Pulmonary artery endothelial cell (primary cell): ENCODE results near the gene SEMA6A. TPM values are rescaled to one million over a fixed set of nuclear protein-coding genes. Genes with fewer than 3 reads are reported as not detected.

Experiments
- DNase-seq: peaks from one replicate; pipeline ENCODE4 v3.0.0-alpha.2; 2011; ENCODE audit warnings: low read depth, low spot score
- total RNA-seq: library from RNA; depleted of rRNA; stranded (reverse); fragments of >200 nt; gene quantifications from 2 replicates; pipeline ENCODE4 v1.2.3, GENCODE V29; 2014

The SEMA6A gene
- total RNA-seq, 1 donor from 2014 or later, result 0.92 TPM

DNA sequence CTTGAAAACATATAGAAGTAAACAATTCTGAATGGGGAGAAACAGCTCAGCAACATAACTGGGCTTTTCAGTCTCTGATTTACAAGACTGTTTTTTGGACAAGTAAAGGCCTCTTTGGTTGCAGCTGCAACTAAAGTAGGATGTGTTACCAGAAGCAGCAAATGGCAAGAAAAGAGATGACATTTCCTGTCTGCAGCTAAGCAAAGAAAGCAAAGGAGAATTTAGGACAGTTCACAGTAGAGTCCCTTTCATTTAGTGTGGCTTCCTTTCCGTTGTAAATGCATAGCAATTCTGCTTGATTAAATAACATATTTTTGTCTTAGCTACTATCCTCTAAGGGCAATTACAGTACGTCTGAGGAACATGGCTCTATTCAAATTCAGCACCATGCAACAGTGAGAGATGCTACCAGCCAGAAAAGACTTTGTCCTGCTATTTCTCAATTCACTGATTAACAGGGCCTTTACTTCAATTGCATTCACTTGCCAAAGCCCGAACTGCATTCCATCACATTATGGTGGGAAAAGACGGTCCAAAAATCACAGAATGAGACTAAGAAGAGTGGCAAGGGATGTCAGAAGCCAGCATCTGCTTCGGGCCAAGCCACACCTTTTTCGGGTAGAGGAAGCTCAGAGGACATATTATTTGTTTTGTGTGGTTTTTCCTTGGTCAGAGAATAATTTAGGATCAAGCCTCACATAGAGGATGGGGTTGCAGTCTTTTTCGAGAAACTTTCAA is 107.7 kb downstream of the SEMA6A start:
- no peak for DNase-seq

DNA sequence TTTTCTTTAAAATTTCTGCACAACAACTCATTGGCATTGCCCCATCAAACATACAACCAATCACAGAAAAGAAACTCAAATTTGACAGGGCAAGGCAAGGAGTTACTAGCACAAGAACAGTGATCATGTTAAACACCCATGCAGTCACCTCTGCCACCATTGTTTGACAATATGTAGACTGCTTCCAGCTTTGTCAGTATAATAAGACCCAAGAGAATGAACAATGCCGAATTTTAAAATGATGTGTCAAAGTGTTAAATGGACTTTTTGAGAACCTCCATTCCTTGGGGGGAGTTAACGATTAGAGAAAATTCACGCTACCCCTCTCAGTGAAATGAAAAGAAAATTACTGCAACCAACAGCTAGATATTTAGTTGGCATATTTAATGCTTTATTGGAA is 109.2 kb downstream of the SEMA6A start:
- DNase-seq, result no peak

DNA sequence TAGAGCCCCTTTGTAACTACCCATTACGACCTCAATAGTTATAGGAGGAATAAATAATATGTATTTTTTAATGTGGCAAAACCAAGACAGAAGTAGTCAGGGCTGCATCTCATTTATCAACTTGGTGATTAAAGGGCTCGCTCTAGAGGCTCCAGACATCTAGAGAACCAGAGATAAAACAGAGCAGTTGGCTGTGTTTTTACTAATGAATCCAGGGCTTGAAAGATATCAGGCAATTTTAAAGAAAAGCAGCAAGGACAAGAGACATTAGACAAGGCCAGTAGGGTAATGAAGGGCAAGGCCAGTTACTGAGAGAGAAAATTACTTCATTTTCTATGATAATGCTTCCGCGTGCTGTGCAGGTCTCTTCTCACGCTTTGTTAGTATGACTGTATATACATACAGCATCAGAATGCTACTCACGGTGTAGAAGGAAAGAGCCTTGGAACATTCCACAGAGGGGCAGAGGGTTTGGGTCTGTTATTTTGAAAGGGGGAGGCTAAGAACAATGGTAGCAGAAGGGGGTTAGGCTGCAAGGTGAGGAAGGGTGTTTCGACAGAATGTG is 110.4 kb downstream of the SEMA6A start:
- no peak for DNase-seq

DNA sequence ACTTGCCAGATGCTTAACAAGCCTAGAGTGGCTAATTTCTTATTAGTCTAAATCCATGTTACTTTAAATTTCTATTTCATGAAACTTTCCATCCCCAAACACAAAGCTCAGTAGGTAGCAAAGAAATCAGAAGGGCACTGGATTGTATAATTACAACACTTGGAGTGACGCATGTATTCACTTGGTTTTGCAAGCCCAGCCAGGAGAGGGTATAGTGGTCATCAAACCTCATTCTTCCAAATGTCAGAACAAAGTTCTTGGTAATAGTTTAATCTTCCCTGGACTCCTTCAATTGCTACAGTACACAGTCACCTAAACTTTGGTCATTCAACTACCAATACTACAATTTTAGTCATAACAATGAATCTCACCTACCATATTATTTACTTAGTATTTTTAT is 112.1 kb downstream of the SEMA6A start:
- DNase-seq, result no peak

DNA sequence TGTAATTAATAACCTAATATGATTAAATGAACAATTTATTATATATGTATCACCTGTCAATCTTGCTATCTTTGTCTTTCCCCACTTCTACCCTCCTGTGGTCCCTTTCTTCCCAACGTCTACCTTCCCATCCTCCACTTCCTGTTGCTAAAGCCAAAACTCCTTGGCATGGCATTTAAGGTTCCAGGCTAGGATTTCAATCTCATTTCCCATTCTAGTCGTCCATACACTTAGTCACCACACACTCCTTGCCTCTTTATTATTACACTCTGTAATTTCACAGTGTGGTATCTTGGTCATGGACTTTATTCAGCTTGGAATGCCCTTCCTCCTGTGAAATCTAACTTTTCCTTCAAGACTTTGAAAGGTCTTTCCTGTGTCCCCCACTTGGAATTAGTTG is 115.3 kb downstream of the SEMA6A start:
- no peak for DNase-seq

DNA sequence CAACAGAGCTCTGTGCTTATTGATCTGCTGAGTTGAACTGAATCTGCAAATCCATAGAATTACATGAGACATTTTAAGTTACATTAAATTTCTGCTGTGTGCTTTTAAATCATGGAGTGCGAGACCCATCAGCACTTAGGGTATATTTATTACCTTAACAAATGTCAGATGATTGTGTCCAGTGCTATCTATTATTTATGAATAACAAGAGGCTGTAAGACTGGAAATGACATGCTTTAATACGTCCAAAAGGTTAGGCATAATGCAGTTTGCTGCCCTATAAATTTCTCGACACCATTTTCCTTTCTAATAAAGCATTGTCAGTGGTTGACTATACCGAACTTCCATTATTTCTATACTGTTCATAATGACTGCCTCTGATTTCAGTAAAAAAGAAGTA is 117.6 kb downstream of the SEMA6A start:
- DNase-seq, result no peak

DNA sequence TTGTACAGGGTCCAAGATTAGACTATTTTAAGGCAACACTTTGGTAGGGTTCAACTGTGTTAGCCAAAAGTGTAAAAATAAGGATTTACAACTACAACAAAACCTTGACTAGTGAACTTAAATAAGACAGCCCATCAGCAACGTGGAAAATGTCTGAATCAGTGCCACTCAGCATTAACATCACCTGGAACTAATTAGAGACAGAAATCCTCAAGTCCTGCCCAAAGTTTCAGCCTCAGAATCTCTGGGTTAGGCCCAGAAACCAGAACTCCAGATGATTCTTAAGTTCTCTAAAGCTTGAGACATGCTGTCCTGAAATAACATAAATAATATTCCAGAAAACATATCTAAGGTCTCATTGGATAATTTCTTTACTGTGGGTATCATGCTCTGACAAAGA is 118.6 kb downstream of the SEMA6A start:
- no peak for DNase-seq

DNA sequence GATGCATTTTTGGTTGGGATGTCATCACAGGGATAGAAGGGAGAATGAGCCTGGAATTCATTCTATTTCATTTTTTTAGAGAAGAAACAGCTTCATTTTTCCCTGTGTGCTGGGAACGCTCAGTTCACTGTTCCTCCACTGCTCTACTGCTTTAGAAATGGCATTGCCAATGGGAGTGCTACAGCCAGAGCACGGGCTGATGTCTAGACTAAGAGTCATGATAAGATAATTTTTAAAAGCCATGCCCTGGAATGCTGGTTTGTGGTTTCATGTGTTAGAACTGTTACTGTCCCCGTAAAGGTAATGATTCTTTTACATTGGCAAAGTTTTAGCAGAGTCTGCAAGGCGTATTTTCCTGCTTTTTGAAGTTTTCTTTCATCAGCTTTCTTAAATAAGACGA is 119.6 kb downstream of the SEMA6A start:
- DNase-seq, result no peak

DNA sequence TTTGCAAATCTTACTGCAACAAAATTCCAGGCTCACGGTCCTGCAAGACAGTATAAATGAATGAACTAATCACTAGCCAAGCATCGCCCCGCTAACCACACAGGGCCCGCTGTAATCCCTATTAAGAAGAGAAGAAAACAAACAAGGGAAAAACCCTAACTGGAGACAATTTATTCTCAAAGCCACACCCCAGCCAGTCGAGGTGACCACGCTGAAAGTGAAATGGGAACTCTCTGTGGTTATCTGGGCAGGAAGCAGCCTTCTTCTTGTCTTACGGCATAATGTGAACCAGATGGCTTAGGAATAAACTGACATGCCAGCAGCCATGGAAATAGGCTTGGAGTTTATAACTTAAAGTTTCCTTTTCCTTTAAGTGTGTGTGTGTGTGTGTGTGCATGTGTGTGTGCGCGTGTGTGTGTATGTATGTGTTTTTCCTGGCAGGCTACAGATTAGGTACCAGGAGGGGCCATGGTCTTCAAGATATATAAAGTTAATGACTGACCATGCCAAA is 120.2 kb downstream of the SEMA6A start:
- DNase-seq, result no peak

DNA sequence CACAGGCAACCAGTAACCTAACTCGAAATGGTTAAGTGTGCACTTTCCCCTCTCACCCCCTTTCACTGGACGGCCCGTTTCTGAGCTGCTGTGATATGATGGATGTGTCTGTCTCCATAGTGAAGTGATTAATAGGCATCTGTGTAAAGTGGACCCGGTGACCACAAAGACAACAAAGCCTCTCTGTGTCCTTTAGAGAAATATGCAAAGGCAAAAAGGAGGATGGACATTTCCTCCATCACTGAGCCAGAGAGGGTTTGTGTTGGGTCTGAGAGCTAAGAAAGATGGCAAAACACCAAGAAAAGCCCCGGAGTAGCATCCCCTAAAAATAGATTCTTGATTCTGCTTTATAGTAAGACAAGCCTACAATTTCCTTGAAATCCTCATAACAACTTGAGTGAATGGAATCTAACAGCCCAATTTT is 120.6 kb downstream of the SEMA6A start:
- no peak for DNase-seq

DNA sequence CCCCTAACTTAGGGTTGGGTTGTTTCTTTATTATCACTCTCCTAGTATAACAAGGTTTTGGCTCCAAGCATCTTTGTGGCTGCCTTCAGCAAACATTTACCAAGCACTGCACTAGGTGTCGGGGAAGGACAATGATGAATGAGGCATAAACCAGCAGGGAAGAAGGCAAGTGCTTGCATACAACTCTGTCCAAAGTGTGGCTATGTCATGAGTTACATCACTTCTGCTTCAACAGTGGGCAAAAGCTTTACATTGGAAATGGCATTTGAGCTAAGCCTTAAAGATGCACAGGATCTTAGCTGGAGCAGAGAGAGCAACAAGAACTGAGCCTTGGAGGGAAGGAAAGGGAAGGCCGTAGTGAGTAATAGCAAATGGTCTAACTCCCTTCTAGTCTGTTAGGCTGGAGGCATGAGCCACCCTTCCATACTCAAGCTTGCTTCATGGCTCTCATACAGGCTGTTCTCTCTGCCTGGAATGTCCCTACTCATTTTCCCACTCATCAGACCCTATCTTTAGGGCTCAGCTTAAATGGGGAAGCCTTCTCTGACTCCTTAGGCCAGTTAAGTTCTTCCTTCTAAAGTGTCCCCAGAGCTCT is 121.8 kb downstream of the SEMA6A start:
- DNase-seq, result no peak

DNA sequence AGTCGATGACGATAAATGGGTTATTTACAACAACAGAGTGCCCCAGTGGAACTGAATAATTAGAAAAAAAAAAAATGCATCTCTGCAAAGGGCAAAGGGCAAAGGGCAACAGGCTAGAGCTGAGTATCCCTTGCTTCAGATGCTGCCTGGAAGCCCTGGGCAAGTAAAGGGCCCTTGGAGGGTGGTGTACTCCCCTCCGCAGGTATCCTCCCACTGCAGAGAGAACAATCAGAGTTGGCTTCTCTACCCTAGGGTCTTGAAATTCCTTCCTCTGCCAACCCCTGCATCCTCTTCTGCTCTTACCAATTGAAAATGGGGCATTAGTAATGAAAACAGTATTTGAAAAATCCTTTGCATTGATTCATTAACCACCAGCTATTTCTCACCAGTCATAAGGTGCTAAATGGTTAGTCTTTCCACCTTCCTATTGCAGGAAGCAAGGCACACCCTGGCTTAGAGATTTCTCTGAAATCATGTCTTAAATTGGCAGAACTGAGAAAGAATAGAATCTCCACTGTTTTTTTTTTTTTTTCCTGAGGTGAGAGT is 122.6 kb downstream of the SEMA6A start:
- DNase-seq, result no peak

DNA sequence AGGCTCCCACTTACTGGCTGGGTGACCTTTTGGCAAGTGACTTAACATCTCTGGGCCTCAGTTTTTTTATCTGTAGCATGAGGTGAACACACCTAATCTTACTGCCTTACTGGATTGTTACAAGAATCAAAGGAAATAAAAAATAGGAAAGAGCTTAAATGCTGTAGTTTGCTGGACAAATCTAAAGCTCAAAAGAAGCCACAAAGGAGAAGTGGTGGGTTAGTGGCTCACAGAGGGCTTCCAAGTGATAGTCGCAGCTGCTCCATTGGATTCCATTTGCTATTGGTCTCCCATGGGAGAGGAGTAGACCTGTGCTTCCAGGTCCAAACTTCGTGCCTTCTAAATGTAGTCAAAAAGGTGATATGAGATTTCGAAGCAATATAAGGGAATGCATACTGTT is 123.6 kb downstream of the SEMA6A start:
- DNase-seq, result no peak

DNA sequence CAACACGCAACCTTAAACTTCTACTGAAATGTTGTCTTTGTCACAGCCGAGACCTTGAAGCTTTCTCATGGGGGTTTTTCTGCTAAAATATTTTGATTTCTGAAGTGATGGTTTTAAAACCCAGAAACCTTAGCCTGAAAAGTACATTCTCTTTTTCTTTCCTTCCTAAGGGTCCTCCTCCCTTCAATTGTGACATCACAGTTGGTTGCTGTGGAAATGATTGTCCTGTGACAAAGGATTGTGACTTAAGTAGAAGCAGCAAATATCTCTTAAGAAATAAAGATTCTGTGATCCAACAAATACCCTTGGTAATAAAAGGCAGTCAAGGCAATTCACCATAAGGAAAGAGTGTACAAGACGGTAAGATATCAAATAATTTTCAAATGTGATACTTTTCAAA is 125.2 kb downstream of the SEMA6A start:
- DNase-seq, result no peak

DNA sequence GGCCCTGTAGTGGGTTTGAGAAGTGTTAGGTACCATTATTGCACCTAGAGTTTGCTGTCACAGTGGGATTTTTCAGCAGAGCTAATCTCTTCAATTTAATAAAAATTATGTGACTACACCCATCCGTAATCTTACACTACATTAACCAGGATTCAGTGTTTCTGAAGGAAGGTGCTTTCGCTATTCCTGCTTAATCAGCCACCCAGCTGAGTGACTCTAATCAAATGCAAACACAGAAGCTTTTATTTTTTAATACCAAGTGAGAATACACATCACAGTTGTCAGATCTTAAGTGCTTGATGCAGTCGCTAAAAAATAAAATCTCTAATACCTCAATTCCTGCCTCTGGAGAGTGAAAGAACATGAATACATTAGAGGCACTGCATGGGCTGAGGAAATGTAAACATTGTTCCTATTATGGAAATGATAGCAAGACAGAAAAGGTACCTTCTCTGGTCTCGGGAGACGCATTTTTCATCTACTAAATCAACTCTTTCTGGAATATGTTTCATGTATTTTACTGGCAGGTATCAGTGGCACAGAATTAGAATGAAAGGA is 125.7 kb downstream of the SEMA6A start:
- no peak for DNase-seq

DNA sequence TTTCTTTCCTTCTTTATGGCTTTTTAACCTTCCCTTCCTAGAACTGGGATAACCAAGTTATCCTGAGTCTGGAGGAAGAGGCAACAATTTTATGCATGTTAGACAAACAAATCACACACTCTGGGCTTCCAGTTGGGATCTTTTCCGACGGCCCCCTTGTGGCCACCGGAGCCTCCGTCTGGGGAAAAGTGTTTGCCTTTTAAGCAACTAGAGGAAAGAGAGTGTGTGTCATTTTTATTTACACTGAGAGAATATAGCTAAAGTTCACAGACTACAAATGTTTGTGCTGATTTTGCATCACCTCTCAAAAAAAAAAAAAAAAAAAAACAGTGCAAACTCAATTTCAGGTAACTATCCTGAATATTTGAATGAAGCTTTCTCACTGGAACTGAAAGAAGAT is 126.2 kb downstream of the SEMA6A start:
- no peak for DNase-seq

DNA sequence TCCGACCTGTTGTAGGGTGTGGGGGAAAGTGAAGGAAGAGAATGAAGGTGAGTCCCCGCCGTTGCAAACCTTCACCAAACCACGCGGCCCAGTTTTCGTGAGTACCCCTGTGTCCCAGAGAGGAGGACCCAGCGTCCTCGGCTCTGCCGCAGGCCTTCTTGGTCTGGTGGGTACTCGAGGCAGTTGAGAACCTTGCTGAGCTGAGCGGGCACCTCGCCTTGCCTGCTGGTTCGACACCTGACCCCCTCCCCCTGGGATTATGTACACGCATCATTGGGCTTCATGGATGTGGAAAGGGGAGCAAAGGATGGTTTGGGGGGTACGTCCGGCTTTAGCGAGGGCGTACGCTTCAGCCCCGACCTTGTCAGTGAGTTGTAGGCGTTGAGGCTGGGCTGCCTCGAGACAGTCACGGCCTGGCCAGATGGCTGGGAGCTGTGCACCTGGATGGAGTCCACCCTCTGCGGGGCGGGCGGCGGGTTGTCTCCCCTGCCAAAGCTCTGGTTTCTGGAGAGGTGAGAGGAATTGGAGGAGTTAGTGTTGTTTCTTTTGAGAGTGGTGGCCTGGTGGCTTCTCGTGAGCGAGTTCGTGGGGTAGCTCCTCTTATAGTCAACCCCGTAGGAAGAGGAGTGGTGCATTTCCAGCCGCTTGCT is 128.1 kb downstream of the SEMA6A start:
- no peak for DNase-seq

DNA sequence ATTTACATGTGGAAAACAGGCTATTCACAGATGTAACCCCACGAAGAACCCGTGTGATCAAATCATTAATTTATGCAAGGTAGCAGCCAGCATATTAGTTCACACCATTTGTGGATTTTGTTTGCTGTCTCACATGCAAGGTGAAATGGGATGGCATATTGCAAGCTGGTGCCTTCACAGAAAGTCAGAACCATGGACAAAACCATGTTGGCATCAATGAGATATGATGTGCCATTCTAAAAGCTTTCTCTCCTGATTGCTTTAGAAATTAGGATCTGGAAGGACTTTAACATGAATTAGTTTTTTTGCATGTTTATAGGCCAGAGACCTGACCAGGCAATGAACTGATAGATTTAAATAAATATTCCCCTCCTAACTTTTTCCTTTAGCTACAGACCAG is 129.3 kb downstream of the SEMA6A start:
- no peak for DNase-seq

DNA sequence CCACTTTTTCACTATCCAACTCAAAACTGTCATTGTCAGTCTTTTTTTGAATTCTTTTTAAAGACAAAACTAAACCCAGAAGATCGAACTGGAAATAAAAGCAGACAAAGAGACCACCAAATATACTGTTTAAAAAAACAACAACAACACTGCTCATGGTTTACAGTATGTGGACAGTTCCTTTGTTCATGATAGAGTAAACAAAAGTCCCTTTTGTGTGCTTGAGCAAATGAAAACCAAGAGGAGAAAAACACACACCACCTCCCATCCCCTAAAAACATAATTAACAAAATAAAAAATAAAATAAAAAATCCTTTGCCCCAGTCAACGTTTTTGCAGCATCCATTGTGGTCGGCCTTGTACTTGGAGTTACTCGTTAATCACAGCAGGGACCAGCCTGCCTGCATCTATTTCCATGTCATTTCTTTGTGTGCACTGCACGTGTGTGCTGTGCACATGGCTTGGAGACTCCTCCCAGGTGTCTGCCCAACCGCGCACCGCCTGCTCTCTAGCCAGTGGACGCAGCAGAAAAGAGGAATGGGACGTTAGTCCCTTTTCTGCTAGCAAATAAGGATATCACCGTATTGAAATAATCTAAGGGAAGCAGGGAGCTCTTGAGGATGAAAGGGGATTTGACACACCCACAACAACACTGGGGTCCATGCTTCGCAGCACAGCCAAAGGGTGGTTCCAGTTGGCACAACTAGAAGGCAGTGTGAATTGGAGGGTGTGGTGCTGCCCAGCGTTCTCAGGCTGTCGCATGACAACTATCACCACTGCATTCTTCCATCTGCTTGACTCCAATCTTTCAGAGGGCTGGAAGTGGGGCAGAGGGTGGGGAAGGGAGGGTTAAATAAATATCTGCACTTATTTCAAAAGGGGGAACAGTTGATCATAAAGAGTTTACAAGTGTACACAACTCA is 130.0 kb downstream of the SEMA6A start:
- no peak for DNase-seq

DNA sequence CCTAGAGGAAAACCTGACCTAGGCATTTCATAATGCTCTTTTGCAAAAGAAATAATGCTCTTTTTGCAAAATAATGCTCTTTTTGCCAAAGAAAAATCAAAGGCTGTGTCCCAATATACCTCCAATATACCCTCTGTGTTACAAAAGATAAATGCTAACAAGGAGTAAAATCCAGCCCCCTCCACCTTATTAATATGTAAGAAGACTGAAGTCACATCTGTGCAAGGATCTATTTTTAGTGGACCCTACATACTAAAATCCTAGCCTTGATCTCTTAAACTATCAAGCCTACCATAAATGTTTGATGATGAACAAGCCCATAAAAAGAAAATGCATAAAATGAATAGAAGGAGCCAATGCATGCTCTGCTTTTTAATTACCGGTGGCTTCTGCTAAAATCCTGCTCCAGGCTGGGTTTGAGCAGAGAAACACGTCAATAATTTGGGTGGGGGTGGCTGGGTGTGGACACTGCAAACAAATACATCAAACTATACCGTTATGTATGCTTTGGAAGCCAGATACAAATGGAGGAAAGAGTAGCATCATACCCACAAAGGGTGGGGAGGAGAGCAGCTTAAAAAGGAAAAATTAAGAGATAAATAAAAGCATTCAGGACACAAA is 131.6 kb downstream of the SEMA6A start:
- no peak for DNase-seq
